Measurements from ENCODE around the gene SEC24B.

DNA sequence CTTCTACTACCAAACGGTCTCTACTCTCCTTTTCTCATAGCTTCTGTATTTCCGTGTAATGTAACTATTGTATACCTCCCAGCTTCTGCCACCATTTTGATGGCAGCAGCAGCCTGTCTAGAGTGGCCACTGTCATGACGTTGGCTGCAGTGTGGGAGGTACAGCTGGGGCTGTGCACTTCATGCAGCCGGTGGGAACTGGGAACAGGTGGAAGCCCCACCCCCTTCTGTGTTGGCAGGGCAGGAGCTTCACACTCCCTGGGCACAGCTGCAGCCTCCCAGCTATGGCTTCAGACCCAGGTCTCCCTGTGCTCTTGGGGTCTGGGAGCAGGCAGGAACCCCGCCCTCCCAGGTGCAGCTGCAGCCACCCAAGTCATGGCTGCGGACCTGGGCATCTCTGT, 49.8 kb upstream of the SEC24B start:
- TF ChIP-seq CTCF (IDR thresholded peaks at IDR 0.05) (no peak), POLR2AphosphoS5 (IDR thresholded peaks at IDR 0.05) (no peak)
